ENCODE results near the gene AREG.

AREG gene

GRCh38 chr4:74490736-74491135 lies 45.8 kb downstream of the AREG start:
- no peak for TF ChIP-seq CTCF (IDR thresholded peaks at IDR 0.05; ENCODE audit: control insufficient read depth, insufficient read depth, low read depth, low read length, missing control alignments)
- no peak for DNase-seq (ENCODE audit: low read depth)
- no peak overlapping the region for H3K4me3 ChIP-seq (ENCODE audit: control insufficient read depth, low read depth, low read length)

GRCh38 chr4:74499986-74500781 lies 55.2 kb downstream of the AREG start:
- DNase-seq (ENCODE audit: low read depth) = no peak
- TF ChIP-seq CTCF (IDR thresholded peaks at IDR 0.05; ENCODE audit: control insufficient read depth, insufficient read depth, low read depth, low read length, missing control alignments) = no peak
- no peak overlapping the region for H3K4me3 ChIP-seq (ENCODE audit: control insufficient read depth, low read depth, low read length)

GRCh38 chr4:74501579-74501978 lies 56.6 kb downstream of the AREG start:
- TF ChIP-seq CTCF (IDR thresholded peaks at IDR 0.05; ENCODE audit: control insufficient read depth, insufficient read depth, low read depth, low read length, missing control alignments) = no peak
- DNase-seq (ENCODE audit: low read depth) = peak; percentile 47
- H3K4me3 ChIP-seq (ENCODE audit: control insufficient read depth, low read depth, low read length) = no peak overlapping the region

- no peak for TF ChIP-seq CTCF (IDR thresholded peaks at IDR 0.05; ENCODE audit: control insufficient read depth, insufficient read depth, low read depth, low read length, missing control alignments)
- no peak for DNase-seq (ENCODE audit: low read depth)
- H3K4me3 ChIP-seq (ENCODE audit: control insufficient read depth, low read depth, low read length) = no peak overlapping the region
Observed at GRCh38 chr4:74503580-74503979, 58.6 kb downstream of the AREG start.

GRCh38 chr4:74504212-74504611 lies 59.3 kb downstream of the AREG start:
- no peak for DNase-seq (ENCODE audit: low read depth)
- no peak for TF ChIP-seq CTCF (IDR thresholded peaks at IDR 0.05; ENCODE audit: control insufficient read depth, insufficient read depth, low read depth, low read length, missing control alignments)
- H3K4me3 ChIP-seq (ENCODE audit: control insufficient read depth, low read depth, low read length) = no peak overlapping the region

Data from AG09309 (cell line).